ENCODE results near the gene PRKG1.
"Not testable (repeated sequence)": the region's sequence is repeated elsewhere in the genome, so short reads cannot be mapped to it uniquely, and the experiment has no call there.

Gene PRKG1

DNA sequence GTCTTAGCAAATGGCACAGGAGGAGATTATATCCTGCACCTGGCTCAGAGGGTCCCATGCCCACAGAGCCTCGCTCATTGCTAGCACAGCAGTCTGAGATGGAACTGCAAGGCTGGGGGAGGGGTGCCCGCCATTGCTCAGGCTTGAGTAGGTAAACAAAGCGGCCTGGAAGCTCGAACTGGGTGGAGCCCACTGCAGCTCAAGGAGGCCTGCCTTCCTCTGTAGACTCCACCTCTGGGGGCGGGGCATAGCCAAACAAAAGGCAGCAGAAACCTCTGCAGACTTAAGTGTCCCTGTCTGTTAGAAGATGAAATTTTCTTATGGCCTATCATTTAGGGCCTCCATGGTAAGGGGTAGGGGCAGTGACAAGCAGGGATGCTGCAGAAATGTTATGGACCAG, 207.1 kb downstream of the PRKG1 start:
- not testable (repeated sequence) for DNase-seq

- DNase-seq: no peak
Observed at GRCh38 chr10:51285601-51286000, 211.3 kb downstream of the PRKG1 start.

DNA sequence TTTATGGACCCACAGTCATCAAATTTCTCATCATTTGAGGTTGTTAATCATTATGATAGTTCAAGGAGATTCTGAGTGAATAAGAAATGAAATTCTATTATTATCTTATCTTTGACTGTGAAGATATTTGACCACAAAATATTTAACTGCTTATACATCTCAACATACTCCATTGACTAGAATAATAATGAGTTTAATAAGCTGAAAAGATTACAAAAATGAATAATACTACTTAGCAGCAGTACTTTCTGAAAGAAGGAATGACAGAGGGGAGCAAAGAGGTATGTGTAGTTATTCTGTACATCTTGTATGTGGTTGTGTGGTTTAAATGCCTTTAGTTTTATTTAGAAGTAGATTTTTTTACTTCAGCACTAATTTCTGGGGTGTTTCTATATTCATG, 214.2 kb downstream of the PRKG1 start:
- no peak for DNase-seq

DNA sequence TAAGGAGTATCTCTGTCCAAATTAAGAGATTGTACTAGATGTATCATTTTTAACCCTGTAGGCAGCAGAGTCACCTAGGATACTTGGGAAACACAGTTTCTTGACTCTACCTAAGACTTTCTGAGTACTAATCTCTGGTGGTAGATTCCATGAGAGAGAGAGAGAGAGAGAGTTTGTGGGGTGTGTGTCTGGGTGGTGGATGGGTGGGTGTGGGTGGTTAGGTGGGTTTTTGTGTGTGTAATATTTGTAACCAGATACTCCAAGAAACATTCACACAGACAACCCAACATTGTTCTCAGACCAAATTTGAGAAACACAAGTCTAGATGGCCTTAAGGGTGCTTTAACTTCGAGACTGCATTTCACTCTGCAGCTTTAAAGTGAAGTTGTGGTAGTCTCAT, 215.2 kb downstream of the PRKG1 start:
- no peak for DNase-seq

- DNase-seq: no peak
Observed at GRCh38 chr10:51291961-51292360, 217.7 kb downstream of the PRKG1 start.

- DNase-seq: no peak
Observed at GRCh38 chr10:51297438-51297837, 223.2 kb downstream of the PRKG1 start.

GRCh38 chr10:51300617-51301304, 226.5 kb downstream of the PRKG1 start:
- no peak for DNase-seq

- no peak for DNase-seq
Observed at GRCh38 chr10:51301644-51302043, 227.4 kb downstream of the PRKG1 start.

DNA sequence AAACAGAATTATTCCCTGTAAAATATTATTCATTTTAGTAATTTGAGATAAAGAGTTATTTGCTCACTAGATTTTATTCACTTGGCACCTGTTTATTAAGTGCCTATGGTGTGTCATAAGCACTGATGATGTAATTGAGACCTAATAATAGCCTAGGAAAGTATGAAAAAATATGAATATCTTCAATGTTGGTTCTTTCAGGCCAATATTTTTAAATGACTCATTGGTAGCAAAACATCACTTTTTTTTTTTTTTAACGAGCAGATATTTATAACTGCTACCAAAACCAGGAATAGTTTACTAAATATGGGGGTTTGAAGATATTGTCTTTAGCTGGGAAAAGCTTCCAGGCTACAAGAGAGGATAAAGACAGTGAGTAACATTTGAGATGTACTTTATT, 228.0 kb downstream of the PRKG1 start:
- no peak for DNase-seq

- DNase-seq: no peak
Observed at GRCh38 chr10:51308116-51308515, 233.8 kb downstream of the PRKG1 start.

- DNase-seq: no peak
Observed at GRCh38 chr10:51311228-51311627, 236.9 kb downstream of the PRKG1 start.

DNA sequence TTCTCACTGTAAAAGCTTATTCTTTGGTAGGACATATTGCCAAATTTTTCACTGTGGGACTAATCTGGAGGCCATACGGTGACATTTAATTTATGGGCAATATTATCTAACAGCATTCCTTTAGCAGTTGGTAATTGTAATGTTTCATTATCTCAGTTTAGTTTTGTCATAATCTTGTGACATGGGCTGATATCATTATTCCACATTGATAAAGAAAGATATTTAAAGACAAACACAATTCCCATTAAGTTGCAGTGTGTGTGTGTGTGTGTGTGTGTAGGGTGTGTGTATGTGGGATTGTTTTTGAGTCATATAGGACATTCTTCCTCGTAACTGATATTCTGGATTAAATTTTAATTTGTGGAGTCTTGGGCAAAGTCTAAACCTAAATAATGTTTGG, 238.5 kb downstream of the PRKG1 start:
- no peak for DNase-seq

GRCh38 chr10:51313251-51313650, 239.0 kb downstream of the PRKG1 start:
- no peak for DNase-seq

- DNase-seq: no peak
Observed at GRCh38 chr10:51313773-51314478, 239.6 kb downstream of the PRKG1 start.

- no peak for DNase-seq
Observed at GRCh38 chr10:51314481-51314880, 240.2 kb downstream of the PRKG1 start.

DNA sequence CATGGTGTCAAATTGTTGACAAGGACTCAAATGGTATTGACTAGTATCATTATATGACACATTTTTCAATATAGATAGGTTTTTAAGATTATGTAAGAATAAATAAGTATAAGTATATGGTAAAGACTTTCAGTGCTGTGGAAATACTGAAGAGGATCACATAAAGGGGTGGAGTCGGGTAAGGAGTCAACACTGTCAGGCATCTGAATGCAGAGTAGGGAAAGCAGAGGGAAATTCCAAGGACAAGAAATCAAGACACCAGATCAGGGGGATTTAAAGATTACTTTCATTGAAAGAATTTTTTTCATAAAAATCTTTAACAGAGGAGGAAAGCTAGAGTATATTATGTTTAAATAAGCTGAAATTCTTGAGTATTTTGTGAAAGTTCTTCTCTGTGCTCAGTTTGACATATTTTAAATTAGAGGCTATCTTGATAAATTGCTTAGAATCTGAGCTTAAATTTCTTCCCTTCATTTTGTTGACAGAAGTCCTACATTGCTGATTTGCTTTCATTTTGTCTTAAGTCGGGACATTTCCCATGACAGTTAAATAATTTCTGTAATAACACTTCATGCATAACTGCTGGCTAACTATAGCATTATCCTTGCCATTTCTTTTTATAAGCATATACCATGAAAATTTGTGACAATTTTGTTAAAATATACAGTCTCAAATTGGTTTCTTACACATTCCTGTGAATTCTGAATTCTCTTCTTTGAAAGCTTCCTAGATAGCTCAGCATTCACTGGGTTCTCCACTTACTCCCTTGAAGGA, 244.3 kb downstream of the PRKG1 start:
- DNase-seq: no peak

GRCh38 chr10:51319173-51319435, 244.8 kb downstream of the PRKG1 start:
- no peak for DNase-seq

GRCh38 chr10:51321300-51321699, 247.0 kb downstream of the PRKG1 start:
- no peak for DNase-seq

- no peak for DNase-seq
Observed at GRCh38 chr10:51321980-51322379, 247.7 kb downstream of the PRKG1 start.

GRCh38 chr10:51325649-51326048, 251.4 kb downstream of the PRKG1 start:
- DNase-seq: no peak

GRCh38 chr10:51326174-51326573, 251.9 kb downstream of the PRKG1 start:
- DNase-seq: no peak

DNA sequence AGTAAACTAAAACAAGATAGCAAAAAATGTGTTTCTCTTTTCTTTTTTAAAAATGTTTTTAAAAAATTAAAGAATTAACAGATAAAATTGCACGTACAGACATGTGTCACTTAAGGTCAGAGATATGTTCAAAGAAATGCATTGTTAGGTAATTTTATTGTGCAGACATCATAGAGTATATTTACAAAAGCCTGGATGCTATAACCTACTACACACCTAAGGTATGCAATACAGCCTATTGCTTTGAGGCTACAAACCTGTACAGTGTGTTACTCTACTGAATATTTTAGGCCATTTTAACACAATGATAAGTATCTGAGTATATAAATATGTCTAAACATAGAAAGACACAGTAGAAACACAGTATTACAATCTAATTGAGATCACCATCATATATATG, 253.1 kb downstream of the PRKG1 start:
- DNase-seq: no peak

- no peak for DNase-seq
Observed at GRCh38 chr10:51340366-51340765, 266.1 kb downstream of the PRKG1 start.

Data from effector CD4-positive, alpha-beta T cell (primary cell).